Smooth muscle cell (in vitro differentiated cells): ENCODE measurements around the gene MFSD6. TPM values are rescaled to one million over a fixed set of nuclear protein-coding genes. Genes with fewer than 3 reads are reported as not detected.

Source experiments
- DNase-seq: peaks from one replicate; lab custom pipeline; 2025; ENCODE audit not compliant: unreplicated experiment; lab: John Stamatoyannopoulos, UW
- H2AFZ ChIP-seq: fragments of 200-600 bp; sonication (generic); 2 replicates; pipeline ENCODE4 v1.6.0; 2016; ENCODE audit warnings: antibody characterized with exemption, low read depth, mild to moderate bottlenecking
- H3F3A ChIP-seq: fragments of 200-600 bp; sonication (generic); 2 replicates; pipeline ENCODE4 v1.6.0; 2017; ENCODE audit warnings: antibody characterized with exemption, low read depth
- H3K27ac ChIP-seq: fragments of 200-600 bp; sonication (generic); 2 replicates; pipeline ENCODE4 v1.5.1; 2016; ENCODE audit warnings: low read depth, mild to moderate bottlenecking
- H3K27me3 ChIP-seq: fragments of 200-600 bp; sonication (generic); 2 replicates; pipeline ENCODE4 v1.6.1; 2016; ENCODE audit warnings: low read depth, mild to moderate bottlenecking
- H3K36me3 ChIP-seq: fragments of 200-600 bp; sonication (generic); 2 replicates; pipeline ENCODE4 v1.5.1; 2016; ENCODE audit warnings: low read depth
- H3K4me1 ChIP-seq: fragments of 200-600 bp; sonication (generic); 2 replicates; pipeline ENCODE4 v1.5.1; 2016; ENCODE audit warnings: low read depth
- H3K4me2 ChIP-seq: fragments of 200-600 bp; sonication (generic); 2 replicates; pipeline ENCODE4 v1.6.0; 2016; ENCODE audit warnings: mild to moderate bottlenecking
- H3K4me3 ChIP-seq: fragments of 200-600 bp; sonication (generic); 2 replicates; pipeline ENCODE4 v1.5.1; 2016; ENCODE audit warnings: mild to moderate bottlenecking
- H3K79me2 ChIP-seq: fragments of 200-600 bp; sonication (generic); 2 replicates; pipeline ENCODE4 v1.6.0; 2016; ENCODE audit warnings: low read depth, mild to moderate bottlenecking
- H3K9ac ChIP-seq: fragments of 200-600 bp; sonication (generic); 2 replicates; pipeline ENCODE4 v1.6.0; 2016; ENCODE audit warnings: low read depth
- H3K9me3 ChIP-seq: fragments of 200-600 bp; sonication (generic); replicated peaks from 2 replicates; pipeline ENCODE4 v1.5.1; 2016; ENCODE audit warnings: low read depth
- H4K20me1 ChIP-seq: fragments of 200-600 bp; sonication (generic); 2 replicates; pipeline ENCODE4 v1.6.0; 2016; ENCODE audit warnings: low read depth
- WGBS: methylation state at CpG from one replicate; pipeline ENCODE4 v1.1.7; 2016; ENCODE audit warnings: low lambda C conversion rate; 5-methylcytosine and 5-hydroxymethylcytosine counted together
- polyA plus RNA-seq: library from polyadenylated mRNA; unstranded; fragments of >200 nt; fragmentation: Nextera tagmentation; extraction: Ambion mirVana; gene quantifications from 2 replicates; pipeline ENCODE4 v1.2.1, GENCODE V29; 2016
- total RNA-seq: library from RNA; depleted of rRNA; stranded (reverse); fragments of >200 nt; gene quantifications from 2 replicates; pipeline ENCODE4 v1.2.3, GENCODE V29; 2014
- TF ChIP-seq, protein P1 (sequence below): fragments of 200-600 bp; sonication (generic); IDR thresholded peaks from 2 replicates; pipeline ENCODE4 v1.5.1; 2017; ENCODE audit warnings: borderline replicate concordance, mild to moderate bottlenecking, antibody characterized with exemption; ENCODE audit not compliant: insufficient read depth, poor library complexity, severe bottlenecking

MFSD6 gene
- total and polyA plus RNA-seq, 2 experiments from 2014 or later: 1.2 to 3.6 TPM

DNA sequence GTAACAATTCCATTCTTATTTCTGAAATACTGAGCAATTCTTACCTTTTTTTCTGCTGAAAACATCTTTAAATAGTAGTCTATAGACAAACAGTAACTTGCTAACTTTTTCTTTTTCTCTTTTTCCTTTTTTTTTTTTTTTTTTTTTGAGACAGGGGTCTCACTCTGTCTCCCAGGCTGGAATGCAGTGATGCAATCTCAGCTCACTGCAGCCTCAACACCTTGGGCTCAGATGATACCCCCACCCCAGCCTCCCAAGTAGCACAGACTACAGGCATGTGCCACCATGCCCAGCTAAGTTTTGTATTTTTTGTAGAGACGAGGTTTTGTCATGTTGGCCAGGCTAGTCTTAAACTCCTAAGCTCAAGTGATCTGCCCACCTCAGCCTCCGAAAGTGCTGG, 42.2 kb downstream of the MFSD6 start:
- no peaks in the 10 kb centered on the region for H3K4me1 ChIP-seq
- H3K27ac ChIP-seq: no peak overlapping the region
- no peak overlapping the region for H3K4me2 ChIP-seq
- DNase-seq: no peak
- no peaks in the 10 kb centered on the region for H3K27me3 ChIP-seq
- no peaks in the 10 kb centered on the region for H3K36me3 ChIP-seq
- no peaks in the 10 kb centered on the region for H3K79me2 ChIP-seq
- H3K9me3 ChIP-seq: no peaks in the 10 kb centered on the region
- H3K9ac ChIP-seq: no peak overlapping the region
- WGBS: 96% methylated on average over 2 of the region's 2 CpGs
- no peaks in the 10 kb centered on the region for H4K20me1 ChIP-seq
- TF ChIP-seq, protein P1, sequence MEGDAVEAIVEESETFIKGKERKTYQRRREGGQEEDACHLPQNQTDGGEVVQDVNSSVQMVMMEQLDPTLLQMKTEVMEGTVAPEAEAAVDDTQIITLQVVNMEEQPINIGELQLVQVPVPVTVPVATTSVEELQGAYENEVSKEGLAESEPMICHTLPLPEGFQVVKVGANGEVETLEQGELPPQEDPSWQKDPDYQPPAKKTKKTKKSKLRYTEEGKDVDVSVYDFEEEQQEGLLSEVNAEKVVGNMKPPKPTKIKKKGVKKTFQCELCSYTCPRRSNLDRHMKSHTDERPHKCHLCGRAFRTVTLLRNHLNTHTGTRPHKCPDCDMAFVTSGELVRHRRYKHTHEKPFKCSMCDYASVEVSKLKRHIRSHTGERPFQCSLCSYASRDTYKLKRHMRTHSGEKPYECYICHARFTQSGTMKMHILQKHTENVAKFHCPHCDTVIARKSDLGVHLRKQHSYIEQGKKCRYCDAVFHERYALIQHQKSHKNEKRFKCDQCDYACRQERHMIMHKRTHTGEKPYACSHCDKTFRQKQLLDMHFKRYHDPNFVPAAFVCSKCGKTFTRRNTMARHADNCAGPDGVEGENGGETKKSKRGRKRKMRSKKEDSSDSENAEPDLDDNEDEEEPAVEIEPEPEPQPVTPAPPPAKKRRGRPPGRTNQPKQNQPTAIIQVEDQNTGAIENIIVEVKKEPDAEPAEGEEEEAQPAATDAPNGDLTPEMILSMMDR: no peak
- no peak overlapping the region for H2AFZ ChIP-seq
- H3F3A ChIP-seq: peaks cover 6% of the 10 kb centered on the region
- no peak overlapping the region for H3K4me3 ChIP-seq

DNA sequence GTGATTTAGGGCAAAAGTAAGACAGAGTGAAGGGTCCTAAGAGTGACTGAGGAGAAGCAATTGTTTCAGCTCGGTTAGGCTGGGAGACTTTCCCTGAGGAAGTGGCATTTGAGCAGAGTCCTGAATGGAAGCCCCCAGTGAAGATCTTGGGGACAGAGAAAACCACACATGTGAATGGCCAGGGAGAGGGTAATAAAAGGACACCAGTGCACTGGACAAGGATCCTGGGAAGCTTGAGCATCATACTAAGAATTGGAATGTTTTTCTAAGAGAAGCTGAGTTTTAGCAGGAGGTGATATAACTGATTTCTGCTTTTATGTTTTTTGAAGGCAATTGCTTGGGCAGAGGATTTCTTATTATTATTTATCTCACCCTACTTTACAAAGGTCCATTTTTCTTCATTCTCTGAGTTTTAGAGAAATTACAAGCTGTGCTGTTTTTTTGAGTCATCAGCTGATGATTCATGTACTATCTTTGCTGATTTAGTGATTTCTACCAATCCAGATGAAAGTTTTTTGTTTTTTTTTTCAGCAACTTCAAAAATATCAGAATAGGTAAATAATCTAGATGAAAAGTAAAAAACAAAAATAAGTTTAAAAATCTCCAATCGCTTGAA, 43.5 kb downstream of the MFSD6 start:
- H3K27me3 ChIP-seq: no peaks in the 10 kb centered on the region
- 85% methylated on average over 2 of the region's 2 CpGs for WGBS
- no peak overlapping the region for H3K4me3 ChIP-seq
- H3K36me3 ChIP-seq: no peaks in the 10 kb centered on the region
- no peak overlapping the region for H2AFZ ChIP-seq
- no peak overlapping the region for H3K27ac ChIP-seq
- no peak for DNase-seq
- no peaks in the 10 kb centered on the region for H4K20me1 ChIP-seq
- no peaks in the 10 kb centered on the region for H3K9me3 ChIP-seq
- TF ChIP-seq, protein P1: no peak
- H3K79me2 ChIP-seq: no peaks in the 10 kb centered on the region
- H3K4me1 ChIP-seq: no peaks in the 10 kb centered on the region
- H3K4me2 ChIP-seq: no peak overlapping the region
- H3F3A ChIP-seq: peaks cover 6% of the 10 kb centered on the region
- no peak overlapping the region for H3K9ac ChIP-seq

DNA sequence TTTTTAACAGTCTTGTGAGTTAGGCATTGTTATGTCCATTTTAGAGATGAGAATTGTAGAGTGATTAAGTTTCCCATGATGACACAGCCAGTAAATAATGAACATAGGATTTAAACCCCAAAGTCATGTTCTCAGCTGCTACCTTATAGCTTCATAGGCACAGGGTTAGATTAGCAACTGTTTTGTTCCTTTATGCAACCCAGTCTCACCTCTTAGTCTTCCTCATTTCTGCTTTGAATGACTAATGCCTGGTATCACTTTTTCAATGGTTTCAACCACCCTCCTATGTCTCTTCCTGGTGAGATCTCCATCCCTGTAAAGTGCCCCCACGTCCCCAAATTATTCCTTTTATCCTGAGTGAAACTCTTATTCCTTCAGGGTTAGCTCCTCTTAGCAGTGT, 44.3 kb downstream of the MFSD6 start:
- H3K4me3 ChIP-seq: no peak overlapping the region
- DNase-seq: no peak
- no peak overlapping the region for H3K27ac ChIP-seq
- H3F3A ChIP-seq: peaks cover 6% of the 10 kb centered on the region
- WGBS: 77% methylated on average over 1 of the region's 1 CpG
- no peaks in the 10 kb centered on the region for H3K79me2 ChIP-seq
- no peak overlapping the region for H3K9ac ChIP-seq
- no peaks in the 10 kb centered on the region for H3K27me3 ChIP-seq
- TF ChIP-seq, protein P1: no peak
- no peaks in the 10 kb centered on the region for H3K36me3 ChIP-seq
- H3K4me1 ChIP-seq: no peaks in the 10 kb centered on the region
- no peak overlapping the region for H2AFZ ChIP-seq
- H3K9me3 ChIP-seq: no peaks in the 10 kb centered on the region
- H4K20me1 ChIP-seq: no peaks in the 10 kb centered on the region
- no peak overlapping the region for H3K4me2 ChIP-seq

DNA sequence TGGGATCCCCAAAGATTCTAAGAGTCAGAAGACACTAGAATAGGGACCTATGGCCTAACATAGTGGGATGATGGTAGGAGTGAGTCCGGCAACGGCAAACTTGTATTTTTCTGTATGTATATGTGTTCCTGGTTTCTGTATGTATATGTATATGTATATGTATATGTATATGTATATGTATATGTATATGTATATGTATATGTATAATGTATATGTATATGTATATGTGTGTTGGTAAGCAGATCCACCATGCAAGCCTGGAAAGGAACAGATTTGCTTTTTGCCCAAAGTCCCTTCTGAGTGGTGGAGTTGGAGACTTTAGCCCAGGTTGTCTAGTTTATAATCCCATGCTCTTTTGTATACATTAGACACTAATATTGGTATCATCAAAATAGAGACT, 46.6 kb downstream of the MFSD6 start:
- no peak for DNase-seq
- Histone ChIP-seq H3K79me2 (no peaks in the 10 kb centered on the region), H3F3A (peaks cover 6% of the 10 kb centered on the region), H3K4me3 (no peak overlapping the region), H3K4me2 (no peak overlapping the region), H4K20me1 (no peaks in the 10 kb centered on the region), H3K9me3 (no peaks in the 10 kb centered on the region), H3K9ac (no peak overlapping the region), H3K36me3 (no peaks in the 10 kb centered on the region), H3K27ac (no peak overlapping the region), H2AFZ (no peak overlapping the region), H3K27me3 (no peaks in the 10 kb centered on the region), H3K4me1 (no peaks in the 10 kb centered on the region)
- 95% methylated on average over 2 of the region's 2 CpGs for WGBS
- TF ChIP-seq, protein P1: no peak
